Astrocyte (in vitro differentiated cells and primary cell): ENCODE measurements around the gene CCDC136. TPM values are rescaled to one million over a fixed set of nuclear protein-coding genes. Genes with fewer than 3 reads are reported as not detected.

Experiments used
- DNase-seq: peaks from one replicate; pipeline ENCODE4 v3.0.0-alpha.2; 2010; ENCODE audit warnings: low read depth
- FAIRE-seq: peaks from 2 replicates; lab custom pipeline; 2011; peaks lifted over from hg19 to GRCh38; lab: Jason Lieb, UNC
- H2AFZ ChIP-seq: 2 replicates; pipeline ENCODE4 v1.6.0; 2012; ENCODE audit warnings: low read depth, low read length, inconsistent platforms
- H3K27ac ChIP-seq: 2 replicates; pipeline ENCODE4 v1.5.1; 2011; ENCODE audit warnings: low read depth, low read length, inconsistent platforms
- H3K27me3 ChIP-seq: 2 replicates; pipeline ENCODE4 v1.6.0; 2011; ENCODE audit warnings: low read length, inconsistent platforms; ENCODE audit not compliant: insufficient read depth
- H3K36me3 ChIP-seq: 2 replicates; pipeline ENCODE4 v1.5.1; 2011; ENCODE audit warnings: low read length, inconsistent platforms; ENCODE audit not compliant: insufficient read depth
- H3K4me1 ChIP-seq: 2 replicates; pipeline ENCODE4 v1.5.1; 2011; ENCODE audit warnings: low read length, inconsistent platforms; ENCODE audit not compliant: insufficient read depth
- H3K4me2 ChIP-seq: 2 replicates; pipeline ENCODE4 v1.6.0; 2012; ENCODE audit warnings: low read length, inconsistent platforms
- H3K4me3 ChIP-seq: 2 replicates; pipeline ENCODE4 v1.5.1; 2011; ENCODE audit warnings: low read depth, mild to moderate bottlenecking, low read length, inconsistent platforms; ENCODE audit not compliant: insufficient read depth
- H3K79me2 ChIP-seq: 2 replicates; pipeline ENCODE4 v1.6.0; 2012; ENCODE audit warnings: mild to moderate bottlenecking, low read length, inconsistent platforms; ENCODE audit not compliant: insufficient read depth
- H3K9ac ChIP-seq: 2 replicates; pipeline ENCODE4 v1.6.0; 2012; ENCODE audit warnings: mild to moderate bottlenecking, low read length, inconsistent platforms
- H3K9me3 ChIP-seq: 2 replicates; pipeline ENCODE4 v1.5.1; 2012; ENCODE audit warnings: low read depth, mild to moderate bottlenecking, low read length, inconsistent platforms; ENCODE audit not compliant: insufficient read depth
- H4K20me1 ChIP-seq: 2 replicates; pipeline ENCODE4 v1.6.0; 2012; ENCODE audit warnings: low read length, inconsistent platforms; ENCODE audit not compliant: insufficient read depth
- H3K27ac Mint-ChIP-seq: one replicate; pipeline ENCODE4 v1.8.0; 2021; ENCODE audit warnings: mild to moderate bottlenecking, mixed read lengths; ENCODE audit not compliant: unreplicated experiment
- H3K27me3 Mint-ChIP-seq: one replicate; pipeline ENCODE4 v1.8.0; 2021; ENCODE audit warnings: low read depth, mixed read lengths; ENCODE audit not compliant: unreplicated experiment
- H3K36me3 Mint-ChIP-seq: one replicate; pipeline ENCODE4 v1.8.0; 2021; ENCODE audit warnings: low read depth, mixed read lengths; ENCODE audit not compliant: unreplicated experiment
- H3K4me1 Mint-ChIP-seq: one replicate; pipeline ENCODE4 v1.8.0; 2021; ENCODE audit warnings: low read depth, mixed read lengths; ENCODE audit not compliant: unreplicated experiment
- H3K4me3 Mint-ChIP-seq: one replicate; pipeline ENCODE4 v1.8.0; 2021; ENCODE audit warnings: mild to moderate bottlenecking, moderate library complexity, mixed read lengths; ENCODE audit not compliant: unreplicated experiment
- H3K9me3 Mint-ChIP-seq: one replicate; pipeline ENCODE4 v1.8.0; 2021; ENCODE audit warnings: mild to moderate bottlenecking, mixed read lengths; ENCODE audit not compliant: unreplicated experiment
- CTCF ChIP-seq: IDR thresholded peaks from 2 replicates; pipeline ENCODE4 v1.5.1; 2011; ENCODE audit warnings: low read depth, mild to moderate bottlenecking, inconsistent platforms, low read length, moderate library complexity; ENCODE audit not compliant: insufficient read depth
- EZH2 ChIP-seq: IDR thresholded peaks from 2 replicates; pipeline ENCODE4 v1.6.1; 2012; ENCODE audit warnings: mild to moderate bottlenecking, low read length, inconsistent platforms; ENCODE audit not compliant: insufficient read depth
- total RNA-seq: library from RNA; stranded (reverse); gene quantifications from 2 replicates; pipeline ENCODE4 v1.2.1, GENCODE V29; 2021

Gene CCDC136
- total RNA-seq, 1 donor from 2014 or later: 14.9 TPM

DNA sequence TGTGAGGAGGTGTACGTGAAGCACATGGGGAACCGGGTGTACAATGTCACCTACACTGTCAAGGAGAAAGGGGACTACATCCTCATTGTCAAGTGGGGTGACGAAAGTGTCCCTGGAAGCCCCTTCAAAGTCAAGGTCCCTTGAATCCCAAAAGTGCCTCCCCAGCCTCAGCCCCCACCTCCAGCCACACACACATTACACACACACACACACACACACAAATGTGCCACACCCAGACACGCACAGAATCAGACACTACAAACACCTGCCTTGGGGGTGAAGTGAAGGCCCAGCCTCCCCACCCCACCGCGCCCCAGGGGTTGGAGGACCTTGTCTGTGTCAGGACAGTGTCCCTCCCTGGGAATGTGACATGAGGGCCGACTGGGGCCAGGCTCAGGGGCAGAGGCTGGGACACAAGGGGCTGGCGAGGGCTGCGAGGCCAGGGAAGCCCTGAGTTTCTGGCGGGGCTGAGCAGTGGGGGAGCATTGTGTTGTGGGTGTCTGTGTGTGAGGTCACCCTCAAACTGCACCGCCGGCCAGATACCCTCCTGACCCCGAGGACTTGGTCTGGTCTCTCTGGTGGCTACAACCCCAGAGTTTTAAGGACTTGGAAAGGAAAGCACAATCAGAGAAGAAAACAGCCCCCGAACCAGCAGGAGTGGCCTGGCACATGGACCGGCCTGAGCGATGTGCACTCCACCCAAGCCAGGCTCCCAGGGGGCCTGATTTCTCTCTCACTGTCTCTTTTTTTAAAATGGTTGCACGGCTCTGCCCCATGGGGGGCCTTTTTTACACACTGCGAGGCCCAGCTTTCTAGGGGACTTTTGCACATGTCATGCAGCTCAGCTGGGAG, 66.8 kb downstream of the CCDC136 start:
- FAIRE-seq (no peak), DNase-seq (no peak)
- peaks cover 10% of the 10 kb centered on the region for H3K36me3 Mint-ChIP-seq
- H3K36me3 ChIP-seq: peaks cover 21% of the 10 kb centered on the region
- no peak overlapping the region for H3K27ac ChIP-seq
- H3K4me3 Mint-ChIP-seq: no peak overlapping the region
- H3K27me3 Mint-ChIP-seq: no peaks in the 10 kb centered on the region
- H3K9me3 Mint-ChIP-seq: no peaks in the 10 kb centered on the region
- peaks cover 5% of the 10 kb centered on the region for H3K4me1 ChIP-seq
- no peaks in the 10 kb centered on the region for H3K27me3 ChIP-seq
- no peak overlapping the region for H2AFZ ChIP-seq
- H3K9me3 ChIP-seq: no peaks in the 10 kb centered on the region
- no peak overlapping the region for H3K4me3 ChIP-seq
- H3K27ac Mint-ChIP-seq: peak overlapping the region; percentile 8
- H3K79me2 ChIP-seq: peaks cover 9% of the 10 kb centered on the region
- no peak overlapping the region for H3K9ac ChIP-seq
- H3K4me2 ChIP-seq: no peak overlapping the region
- TF ChIP-seq CTCF (no peak), EZH2 (no peak)
- peaks cover 55% of the 10 kb centered on the region for H4K20me1 ChIP-seq
- H3K4me1 Mint-ChIP-seq: peaks cover 12% of the 10 kb centered on the region

- peaks cover 14% of the 10 kb centered on the region for H3K4me1 Mint-ChIP-seq
- Histone ChIP-seq H2AFZ (no peak overlapping the region), H3K4me3 (no peak overlapping the region), H3K9ac (no peak overlapping the region), H3K27me3 (no peaks in the 10 kb centered on the region), H3K36me3 (peaks cover 21% of the 10 kb centered on the region), H4K20me1 (peaks cover 55% of the 10 kb centered on the region), H3K4me1 (peaks cover 5% of the 10 kb centered on the region), H3K9me3 (no peaks in the 10 kb centered on the region), H3K79me2 (peaks cover 16% of the 10 kb centered on the region), H3K4me2 (no peak overlapping the region), H3K27ac (no peak overlapping the region)
- H3K36me3 Mint-ChIP-seq: peaks cover 10% of the 10 kb centered on the region
- H3K9me3 Mint-ChIP-seq: no peaks in the 10 kb centered on the region
- TF ChIP-seq CTCF (no peak), EZH2 (no peak)
- no peaks in the 10 kb centered on the region for H3K27me3 Mint-ChIP-seq
- H3K4me3 Mint-ChIP-seq: no peak overlapping the region
- FAIRE-seq: no peak
- peak overlapping the region; percentile 69 for H3K27ac Mint-ChIP-seq
- DNase-seq: no peak
Observed at GRCh38 chr7:128859232-128860157, 67.7 kb downstream of the CCDC136 start.
